A549 treated with ZK216348 at 1 μM for 4 hours (cell line): ENCODE results near the gene SERPINE3. TPM values are rescaled to one million over a fixed set of nuclear protein-coding genes. Genes with fewer than 3 reads are reported as not detected.

Experiments used
- total RNA-seq: library from RNA; stranded (reverse); fragments of 200-300 nt; extraction: Qiagen RNA extraction; gene quantifications from 5 replicates; pipeline ENCODE4 v1.2.3, GENCODE V29; 2022; ENCODE audit warnings: low read depth

SERPINE3 gene
- not detected in 5 replicates for total RNA-seq

DNA sequence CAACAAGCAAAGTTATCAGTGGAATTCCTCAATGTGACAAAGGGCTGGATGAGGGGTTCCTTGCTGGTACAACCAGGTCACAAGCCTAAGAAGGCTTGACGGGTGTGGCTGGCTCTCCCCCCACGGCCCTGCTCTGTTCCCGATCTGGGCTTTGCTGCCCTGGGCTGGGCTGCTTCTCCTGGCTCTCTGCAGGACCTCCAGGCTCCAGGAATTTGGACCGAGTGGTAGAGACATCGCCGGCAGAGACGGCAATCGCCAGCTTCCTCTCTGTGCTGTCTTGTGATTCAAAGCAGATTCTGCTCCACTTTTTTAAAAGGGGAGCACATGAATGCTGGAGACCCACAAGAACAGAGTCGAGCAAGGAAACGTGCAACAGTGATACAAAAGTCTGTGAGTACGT lies at the start of gene SERPINE3:
TSS of gene SERPINE3 (plus strand) at position 338 of the 400 bp plus-strand sequence. CDS start 1,401 bp downstream, outside the sequence.

Other genes with a start within 250 kb of the SERPINE3 start
- gene C13orf42, start 228.4 kb upstream of the SERPINE3 start, total RNA-seq, result not detected in 5 replicates
- gene FAM124A, start 117.3 kb upstream of the SERPINE3 start, total RNA-seq, result 1.4 to 3.2 TPM (median 2.5 TPM) in 5 replicates
- 7.9 to 12.9 TPM (median 10.5 TPM) in 5 replicates for gene INTS6, start 113.3 kb downstream of the SERPINE3 start, total RNA-seq
- 2.5 to 4.1 TPM (median 3.1 TPM) in 5 replicates for gene WDFY2, start 244.8 kb downstream of the SERPINE3 start, total RNA-seq